GM18909 (cell line): ENCODE measurements around the gene TRMT112.

Experiments used
- ATAC-seq: cut with Tn5 transposase; IDR thresholded peaks from one replicate; pipeline ENCODE4 v1.9.1; 2021; ENCODE audit warnings: mild to moderate bottlenecking; ENCODE audit not compliant: unreplicated experiment, poor library complexity

The TRMT112 gene

GRCh38 chr11:64317325-64317960 lies at the start of gene TRMT112:
Gene TRMT112, minus strand, starts transcription at chr11:64317559. Its CDS starts 33 bp downstream, at chr11:64317526.
- ATAC-seq: peak; percentile 66

GRCh38 chr11:64366751-64367150 lies 49.4 kb upstream of the TRMT112 start:
- ATAC-seq: no peak

GRCh38 chr11:64364911-64365310 lies 47.6 kb upstream of the TRMT112 start:
- no peak for ATAC-seq

GRCh38 chr11:64364435-64364834 lies 47.1 kb upstream of the TRMT112 start:
- no peak for ATAC-seq

- ATAC-seq: no peak
Measured at GRCh38 chr11:64362339-64362738, 45.0 kb upstream of the TRMT112 start.

GRCh38 chr11:64361659-64362058 lies 44.3 kb upstream of the TRMT112 start:
- no peak for ATAC-seq

GRCh38 chr11:64360448-64360921 lies 43.1 kb upstream of the TRMT112 start:
- ATAC-seq: no peak

GRCh38 chr11:64359712-64360445 lies 42.5 kb upstream of the TRMT112 start:
- no peak for ATAC-seq

GRCh38 chr11:64358907-64359711 lies 41.8 kb upstream of the TRMT112 start, which contains the start of gene RPS6KA4:
Gene RPS6KA4, plus strand, starts transcription at chr11:64359162. Its CDS starts 74 bp downstream, at chr11:64359236.
- peak; percentile 67 for ATAC-seq

GRCh38 chr11:64358536-64358906 lies 41.2 kb upstream of the TRMT112 start:
- ATAC-seq: peak; percentile 8

- ATAC-seq: no peak
Measured at GRCh38 chr11:64357904-64358535, 40.7 kb upstream of the TRMT112 start.

- no peak for ATAC-seq
Measured at GRCh38 chr11:64357446-64357845, 40.1 kb upstream of the TRMT112 start.

GRCh38 chr11:64356498-64357411 lies 39.4 kb upstream of the TRMT112 start:
- ATAC-seq: no peak

GRCh38 chr11:64355078-64355940 lies 38.0 kb upstream of the TRMT112 start:
- ATAC-seq: no peak

GRCh38 chr11:64353715-64354506 lies 36.6 kb upstream of the TRMT112 start:
- ATAC-seq: no peak

GRCh38 chr11:64352995-64353714 lies 35.8 kb upstream of the TRMT112 start:
- ATAC-seq: no peak
